Measurements from ENCODE around the gene MAP2.

- TF ChIP-seq CTCF (IDR thresholded peaks at IDR 0.05) (no peak), POLR2A (IDR thresholded peaks at IDR 0.05) (no peak)
These were observed 1.1 kb downstream of the MAP2 start for GRCh38 chr2:209424781-209425470.
